Nephron progenitor cell (in vitro differentiated cells): ENCODE measurements around the gene APOB.

Experiments used
- DNase-seq: peaks from one replicate; pipeline ENCODE4 v3.0.0; 2021
- H3K27ac Mint-ChIP-seq: 2 replicates; pipeline ENCODE4 v1.8.0; 2021; ENCODE audit warnings: mild to moderate bottlenecking, moderate library complexity, mixed read lengths
- H3K27me3 Mint-ChIP-seq: 2 replicates; pipeline ENCODE4 v1.8.0; 2021; ENCODE audit warnings: mild to moderate bottlenecking, low read depth, mixed read lengths; ENCODE audit not compliant: poor library complexity
- H3K36me3 Mint-ChIP-seq: 2 replicates; pipeline ENCODE4 v1.8.0; 2021; ENCODE audit warnings: low read depth, mixed read lengths
- H3K4me1 Mint-ChIP-seq: 2 replicates; pipeline ENCODE4 v1.8.0; 2021; ENCODE audit warnings: mixed read lengths
- H3K4me3 Mint-ChIP-seq: 2 replicates; pipeline ENCODE4 v1.8.0; 2021; ENCODE audit warnings: mild to moderate bottlenecking, moderate library complexity, mixed read lengths
- H3K9me3 Mint-ChIP-seq: 2 replicates; pipeline ENCODE4 v1.8.0; 2021; ENCODE audit warnings: mild to moderate bottlenecking, moderate library complexity, mixed read lengths
- CTCF ChIP-seq: fragments of 200-600 bp; sonication (generic); IDR thresholded peaks from 2 replicates; pipeline ENCODE4 v1.5.0; 2021; ENCODE audit warnings: antibody characterized with exemption

The APOB gene

DNA sequence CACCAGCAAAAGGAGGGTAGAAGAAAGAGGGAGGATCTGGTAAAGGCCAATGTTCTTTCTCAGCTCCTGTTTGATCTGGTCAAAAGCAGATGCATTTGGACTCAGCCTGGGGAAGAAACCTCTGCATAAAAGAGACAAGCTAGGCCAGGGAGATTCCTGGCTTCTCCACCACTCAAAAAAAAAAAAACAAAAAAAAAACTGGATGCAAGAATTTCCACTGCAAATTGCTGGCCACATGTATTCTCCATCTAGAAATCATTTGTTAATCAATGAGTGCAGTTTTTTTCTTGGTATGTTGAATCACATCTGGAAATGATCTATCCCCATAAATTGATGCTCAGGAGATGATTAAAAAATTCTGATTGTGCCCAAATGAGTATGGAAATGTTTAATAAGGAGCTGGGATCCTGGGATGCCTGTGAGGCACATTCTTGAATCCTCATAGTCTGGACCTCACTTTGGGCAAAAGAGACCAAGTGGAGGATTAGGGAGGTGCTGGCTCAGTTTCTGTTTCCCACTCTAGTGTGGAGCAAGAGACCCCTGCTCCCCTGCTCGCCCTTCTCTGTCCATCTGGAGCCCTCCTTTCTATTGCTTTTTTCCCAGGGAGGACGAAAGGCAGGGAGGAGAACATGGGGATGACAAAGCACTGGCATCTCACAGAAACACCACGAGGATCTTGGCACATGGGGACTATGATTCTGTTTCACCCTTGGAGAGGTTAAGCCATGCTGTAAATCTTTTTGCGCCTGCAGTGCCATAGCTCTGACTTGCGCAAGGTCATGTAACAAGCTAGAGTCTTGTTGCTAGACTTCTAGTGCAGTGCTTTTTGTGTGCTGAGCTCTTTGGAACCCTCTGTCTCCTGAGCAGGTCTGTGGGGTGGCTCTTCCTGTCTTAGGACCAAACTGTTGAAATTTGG lies 57.6 kb downstream of the APOB start:
- H3K4me3 Mint-ChIP-seq: no peak overlapping the region

GRCh38 chr2:20985062-20985461 lies 58.8 kb downstream of the APOB start:
- Mint-ChIP-seq H3K36me3 (no peaks in the 10 kb centered on the region), H3K4me3 (no peak overlapping the region), H3K4me1 (peaks cover 70% of the 10 kb centered on the region), H3K27me3 (peaks cover 10% of the 10 kb centered on the region), H3K9me3 (no peaks in the 10 kb centered on the region), H3K27ac (no peak overlapping the region)
- no peak for TF ChIP-seq CTCF
- no peak for DNase-seq

More for the DNA sequence above, 57.6 kb downstream of the APOB start:
- H3K36me3 Mint-ChIP-seq: no peaks in the 10 kb centered on the region
- DNase-seq: no peak
- peaks cover 78% of the 10 kb centered on the region for H3K4me1 Mint-ChIP-seq
- H3K27ac Mint-ChIP-seq: no peak overlapping the region
- H3K27me3 Mint-ChIP-seq: peaks cover 6% of the 10 kb centered on the region
- no peak for TF ChIP-seq CTCF
- no peaks in the 10 kb centered on the region for H3K9me3 Mint-ChIP-seq

DNA sequence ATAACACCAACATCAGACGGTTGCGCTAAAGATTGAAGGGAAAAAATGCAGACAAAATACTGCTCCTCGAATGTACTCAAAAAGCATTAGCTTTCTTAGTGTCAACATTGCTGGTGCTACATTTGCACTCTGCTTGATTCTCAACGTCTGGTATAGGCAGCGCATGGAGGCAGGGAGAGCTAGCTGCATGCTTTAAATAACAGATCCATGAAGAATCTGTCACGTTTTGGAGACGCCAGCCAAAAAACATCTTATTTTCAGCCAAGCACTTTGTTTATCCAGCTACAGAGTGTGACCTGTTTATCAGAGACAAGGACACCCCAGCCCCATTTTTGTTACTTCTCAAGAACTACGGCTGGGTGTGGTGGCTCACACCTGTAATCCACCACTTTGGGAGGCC lies 59.5 kb downstream of the APOB start:
- Mint-ChIP-seq H3K36me3 (no peaks in the 10 kb centered on the region), H3K27me3 (peaks cover 7% of the 10 kb centered on the region), H3K9me3 (no peaks in the 10 kb centered on the region), H3K27ac (no peak overlapping the region), H3K4me1 (peaks cover 63% of the 10 kb centered on the region), H3K4me3 (no peak overlapping the region)
- DNase-seq: no peak
- TF ChIP-seq CTCF: no peak

DNA sequence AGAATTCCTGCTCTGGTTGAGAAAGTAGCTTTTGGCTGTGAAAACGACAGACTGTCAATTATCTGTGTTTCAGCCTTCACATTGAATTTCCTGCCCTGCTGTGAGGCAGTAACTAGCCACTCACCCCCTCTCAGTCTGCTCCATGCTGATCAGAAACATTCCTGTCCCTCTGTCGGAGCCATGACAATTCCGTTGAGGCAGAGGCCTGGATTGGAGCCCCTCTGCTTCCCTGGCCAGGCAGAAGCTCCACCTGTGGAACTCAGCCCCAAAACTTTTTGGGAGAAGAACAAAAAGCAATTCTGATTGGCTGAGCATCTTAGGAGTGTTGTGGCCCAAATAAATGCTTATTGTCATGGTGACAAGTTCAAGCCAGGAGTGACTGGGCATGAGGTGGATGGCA lies 60.0 kb downstream of the APOB start:
- Mint-ChIP-seq H3K4me3 (no peak overlapping the region), H3K4me1 (peaks cover 58% of the 10 kb centered on the region), H3K36me3 (no peaks in the 10 kb centered on the region), H3K9me3 (no peaks in the 10 kb centered on the region), H3K27me3 (peaks cover 8% of the 10 kb centered on the region), H3K27ac (no peak overlapping the region)
- TF ChIP-seq CTCF: no peak
- no peak for DNase-seq

DNA sequence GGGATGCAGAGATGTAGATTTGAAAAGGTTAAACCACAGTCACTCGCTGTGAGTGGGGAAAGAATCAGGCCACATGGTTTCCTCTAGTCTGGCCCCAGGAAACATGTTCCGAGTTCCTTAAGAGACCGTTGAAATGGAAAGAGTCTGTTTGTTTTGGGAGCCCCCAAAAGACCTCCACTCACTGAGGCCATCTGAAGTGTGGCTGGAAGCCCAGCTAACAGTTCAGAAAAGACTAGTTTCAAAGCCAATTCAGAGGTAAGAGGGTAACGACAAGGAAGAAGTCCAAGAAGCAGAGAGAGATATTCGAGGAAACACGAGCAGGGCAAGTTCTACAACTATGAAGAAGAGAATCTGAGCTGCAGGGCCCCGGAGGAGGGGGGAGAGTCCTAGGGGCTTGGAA lies 61.0 kb downstream of the APOB start:
- H3K9me3 Mint-ChIP-seq: no peaks in the 10 kb centered on the region
- TF ChIP-seq CTCF: no peak
- H3K27me3 Mint-ChIP-seq: peaks cover 15% of the 10 kb centered on the region
- H3K4me1 Mint-ChIP-seq: peaks cover 48% of the 10 kb centered on the region
- H3K4me3 Mint-ChIP-seq: no peak overlapping the region
- peak overlapping the region; percentile 14 for H3K27ac Mint-ChIP-seq
- DNase-seq: no peak
- no peaks in the 10 kb centered on the region for H3K36me3 Mint-ChIP-seq
